Upper lobe of left lung (tissue), 6 donors: ENCODE data around the gene TRMT1. TPM values are rescaled to one million over a fixed set of nuclear protein-coding genes. Genes with fewer than 3 reads are reported as not detected.
A peak's percentile ranks its signal among the peaks of the same experiment; 100 is the strongest.

Source experiments
- ATAC-seq, 2 donors: fragments of 200-7000 bp; cut with Tn5 transposase; one replicate each; pipeline ENCODE4 v1.9.1; 2022; ENCODE audit warnings: mild to moderate bottlenecking in 2 of 2, moderate library complexity in 2 of 2; ENCODE audit not compliant: low FRiP score in 2 of 2
- DNase-seq, 2 donors: peaks; one replicate each; pipeline ENCODE4 v3.0.0-alpha.2; 2019 to 2020
- H3K27ac ChIP-seq, 4 donors: fragments of 200-600 bp; sonication (generic); one replicate each; pipeline ENCODE4 v1.5.1; 2016 to 2019
- H3K27me3 ChIP-seq, 4 donors: fragments of 200-600 bp; sonication (generic); one replicate each; pipeline ENCODE4 v1.5.1; 2017 to 2019
- H3K36me3 ChIP-seq, 4 donors: fragments of 200-600 bp; sonication (generic); one replicate each; pipeline ENCODE4 v1.5.1; 2016 to 2019
- H3K4me1 ChIP-seq, 4 donors: fragments of 200-600 bp; sonication (generic); one replicate each; pipeline ENCODE4 v1.5.1; 2018 to 2019
- H3K4me3 ChIP-seq, 4 donors: fragments of 200-600 bp; sonication (generic); one replicate each; pipeline ENCODE4 v1.5.1; 2017 to 2019; ENCODE audit warnings: mild to moderate bottlenecking in 2 of 4, moderate library complexity in 1 of 4
- H3K9me3 ChIP-seq, 4 donors: fragments of 200-600 bp; sonication (generic); one replicate each; pipeline ENCODE4 v1.5.1; 2018 to 2019
- CTCF ChIP-seq, 6 experiments: fragments of 450-650 bp in 4 of 6; fragments of 200-600 bp in 2 of 6; sonication (generic) in 2 of 6; IDR thresholded peaks; one replicate each; pipeline ENCODE4 v1.5.1; 2016 to 2019; ENCODE audit warnings: antibody characterized with exemption in 6 of 6
- EP300 ChIP-seq, 4 donors: sonication (generic); formaldehyde crosslinking; IDR thresholded peaks; one replicate each; pipeline ENCODE4 v1.5.1; 2017; ENCODE audit warnings: antibody characterized with exemption in 4 of 4, control low read depth in 2 of 4
- POLR2A ChIP-seq, 4 donors: fragments of 450-650 bp; IDR thresholded peaks; one replicate each; pipeline ENCODE4 v1.5.1; 2016 to 2017; ENCODE audit warnings: antibody characterized with exemption in 4 of 4, mild to moderate bottlenecking in 2 of 4
- POLR2AphosphoS5 ChIP-seq, 2 donors: sonication (generic); formaldehyde crosslinking; IDR thresholded peaks; one replicate each; pipeline ENCODE4 v1.5.1; 2017; ENCODE audit warnings: antibody characterized with exemption in 2 of 2
- WGBS, 2 donors: methylation state at CpG; one replicate each; pipeline ENCODE4 v1.1.5; 2017 to 2018; 5-methylcytosine and 5-hydroxymethylcytosine counted together
- total RNA-seq, 6 donors: library from RNA; depleted of rRNA in 4 of 6; stranded (reverse); fragments of >200 nt in 4 of 6; gene quantifications; one replicate each; pipeline versions ENCODE4 v1.1.0 to v1.2.1, GENCODE V29; 2016 to 2021
- donor health status: DM: no; HTN: no; CAD: no; lungs with moderate emphysema.
- donor health status: DM: no; HTN: yes; CAD: no; lungs with severe emphysema.

TRMT1 gene
- total RNA-seq, 6 donors from 2014 or later = 27.2 to 92.2 (median 33.1) TPM

DNA sequence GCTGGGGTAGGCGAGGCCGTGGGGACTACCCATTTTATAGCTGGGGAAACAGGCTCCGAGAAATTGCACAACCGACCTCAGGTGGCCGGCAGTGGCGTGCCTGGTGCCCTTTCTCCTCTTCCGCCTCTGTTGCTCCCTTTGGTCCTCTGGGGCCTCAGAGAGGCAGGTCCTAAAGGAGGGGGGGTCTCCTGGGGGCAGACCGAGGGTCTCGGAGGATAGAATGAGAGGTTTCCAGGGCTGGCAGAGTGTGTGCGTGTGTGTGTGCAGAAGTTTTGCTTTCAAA lies 22.3 kb upstream of the TRMT1 start:
- H3K4me3 ChIP-seq = no peak overlapping the region
- peaks cover 13 to 63% (median 48%) of the 10 kb centered on the region in 4 donors for H3K36me3 ChIP-seq
- no peaks in the 10 kb centered on the region for H3K9me3 ChIP-seq
- peak overlapping the region in 1 of 4 donors; percentile 7 for H3K27ac ChIP-seq
- DNase-seq = no peak
- no peak for TF ChIP-seq POLR2A (IDR thresholded peaks at IDR 0.05)
- no peak for TF ChIP-seq EP300 (IDR thresholded peaks at IDR 0.05)
- TF ChIP-seq CTCF (IDR thresholded peaks at IDR 0.05) = no peak
- no peak for TF ChIP-seq POLR2AphosphoS5 (IDR thresholded peaks at IDR 0.05)
- no peak for ATAC-seq
- no peaks in the 10 kb centered on the region for H3K27me3 ChIP-seq
- WGBS, 2 donors = 85% methylated on average over 10 of the region's 10 CpGs
- peaks cover 3 to 30% (median 20%) of the 10 kb centered on the region in 4 donors for H3K4me1 ChIP-seq

DNA sequence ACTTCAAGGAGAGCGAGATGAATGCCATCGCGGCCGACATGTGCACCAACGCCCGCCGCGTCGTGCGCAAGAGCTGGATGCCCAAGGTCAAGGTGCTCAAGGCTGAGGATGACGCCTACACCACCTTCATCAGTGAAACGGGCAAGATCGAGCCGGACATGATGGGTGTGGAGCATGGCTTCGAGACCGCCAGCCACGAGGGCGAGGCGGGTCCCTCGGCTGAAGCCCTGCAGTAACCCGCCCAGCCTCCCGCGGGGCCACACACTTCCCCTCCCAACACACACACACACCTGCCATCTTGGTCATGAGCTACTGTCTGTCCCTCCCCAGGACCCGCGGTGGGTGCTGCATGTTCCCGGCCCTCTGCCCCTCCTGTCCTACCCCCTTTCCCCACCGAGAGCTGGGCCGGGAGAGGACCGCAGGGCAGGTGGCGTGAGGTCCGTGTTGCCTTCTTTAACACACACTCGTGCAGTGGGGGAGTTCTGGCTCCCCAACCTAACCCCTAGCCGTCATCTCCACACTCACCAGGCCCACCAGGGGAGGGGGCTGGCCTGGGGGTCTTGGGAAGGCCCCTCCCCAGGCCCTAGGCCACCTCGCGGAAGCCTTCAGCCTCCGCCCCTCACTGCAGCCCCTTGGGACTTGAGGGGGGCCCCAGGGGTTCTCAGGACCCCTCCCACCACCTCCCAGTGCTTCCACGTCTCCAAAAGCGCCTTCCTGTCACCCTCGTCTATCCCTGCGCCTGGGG lies 21.8 kb upstream of the TRMT1 start:
- 90 to 92% methylated on average over 34 to 39 of the region's 40 CpGs for whole genome bisulfite sequencing, 2 donors
- no peak for ATAC-seq
- H3K27me3 ChIP-seq = no peaks in the 10 kb centered on the region

DNA sequence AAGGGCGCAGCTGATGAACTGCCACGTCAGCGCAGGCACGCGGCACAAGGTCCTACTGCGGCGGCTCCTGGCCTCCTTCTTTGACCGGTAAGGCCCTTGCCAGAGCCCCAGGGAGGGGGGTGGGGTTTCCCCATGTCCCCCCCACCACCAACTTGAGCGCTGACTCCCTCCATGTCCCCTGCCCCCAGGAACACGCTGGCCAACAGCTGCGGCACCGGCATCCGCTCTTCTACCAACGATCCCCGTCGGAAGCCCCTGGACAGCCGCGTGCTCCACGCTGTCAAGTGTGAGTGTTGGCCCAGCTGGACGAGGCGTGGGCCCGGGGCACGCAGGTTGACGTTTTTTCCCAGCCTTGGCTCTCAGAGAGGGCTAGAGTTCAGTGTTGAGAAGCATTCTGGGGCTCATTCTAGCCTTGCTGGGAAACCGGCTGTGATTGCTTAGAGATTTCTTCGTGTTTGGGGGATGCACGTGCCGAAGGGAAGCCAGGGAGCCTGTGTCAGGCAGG lies 20.8 kb upstream of the TRMT1 start:
- H3K4me1 ChIP-seq = peaks cover 10 to 34% (median 23%) of the 10 kb centered on the region in 4 donors
- no peak for ATAC-seq
- H3K9me3 ChIP-seq = no peaks in the 10 kb centered on the region
- peaks cover 13 to 59% (median 46%) of the 10 kb centered on the region in 4 donors for H3K36me3 ChIP-seq
- DNase-seq = no peak
- no peaks in the 10 kb centered on the region for H3K27me3 ChIP-seq
- H3K27ac ChIP-seq = peak overlapping the region in 1 of 4 donors; percentile 27
- TF ChIP-seq EP300 (IDR thresholded peaks at IDR 0.05) (no peak), CTCF (IDR thresholded peaks at IDR 0.05) (no peak), POLR2AphosphoS5 (IDR thresholded peaks at IDR 0.05) (no peak), POLR2A (IDR thresholded peaks at IDR 0.05) (no peak)
- H3K4me3 ChIP-seq = no peak overlapping the region
- WGBS, 2 donors = 88 to 91% methylated on average over 15 to 28 of the region's 28 CpGs

More for the DNA sequence above, 21.8 kb upstream of the TRMT1 start:
- Histone ChIP-seq H3K27ac (no peak overlapping the region), H3K4me3 (no peak overlapping the region), H3K4me1 (peaks cover 4 to 34% (median 21%) of the 10 kb centered on the region in 4 donors), H3K9me3 (no peaks in the 10 kb centered on the region), H3K36me3 (peaks cover 13 to 59% (median 46%) of the 10 kb centered on the region in 4 donors)
- no peak for TF ChIP-seq EP300 (IDR thresholded peaks at IDR 0.05)
- TF ChIP-seq POLR2AphosphoS5 (IDR thresholded peaks at IDR 0.05) = no peak
- TF ChIP-seq CTCF (IDR thresholded peaks at IDR 0.05) = no peak
- no peak for TF ChIP-seq POLR2A (IDR thresholded peaks at IDR 0.05)
- no peak for DNase-seq

DNA sequence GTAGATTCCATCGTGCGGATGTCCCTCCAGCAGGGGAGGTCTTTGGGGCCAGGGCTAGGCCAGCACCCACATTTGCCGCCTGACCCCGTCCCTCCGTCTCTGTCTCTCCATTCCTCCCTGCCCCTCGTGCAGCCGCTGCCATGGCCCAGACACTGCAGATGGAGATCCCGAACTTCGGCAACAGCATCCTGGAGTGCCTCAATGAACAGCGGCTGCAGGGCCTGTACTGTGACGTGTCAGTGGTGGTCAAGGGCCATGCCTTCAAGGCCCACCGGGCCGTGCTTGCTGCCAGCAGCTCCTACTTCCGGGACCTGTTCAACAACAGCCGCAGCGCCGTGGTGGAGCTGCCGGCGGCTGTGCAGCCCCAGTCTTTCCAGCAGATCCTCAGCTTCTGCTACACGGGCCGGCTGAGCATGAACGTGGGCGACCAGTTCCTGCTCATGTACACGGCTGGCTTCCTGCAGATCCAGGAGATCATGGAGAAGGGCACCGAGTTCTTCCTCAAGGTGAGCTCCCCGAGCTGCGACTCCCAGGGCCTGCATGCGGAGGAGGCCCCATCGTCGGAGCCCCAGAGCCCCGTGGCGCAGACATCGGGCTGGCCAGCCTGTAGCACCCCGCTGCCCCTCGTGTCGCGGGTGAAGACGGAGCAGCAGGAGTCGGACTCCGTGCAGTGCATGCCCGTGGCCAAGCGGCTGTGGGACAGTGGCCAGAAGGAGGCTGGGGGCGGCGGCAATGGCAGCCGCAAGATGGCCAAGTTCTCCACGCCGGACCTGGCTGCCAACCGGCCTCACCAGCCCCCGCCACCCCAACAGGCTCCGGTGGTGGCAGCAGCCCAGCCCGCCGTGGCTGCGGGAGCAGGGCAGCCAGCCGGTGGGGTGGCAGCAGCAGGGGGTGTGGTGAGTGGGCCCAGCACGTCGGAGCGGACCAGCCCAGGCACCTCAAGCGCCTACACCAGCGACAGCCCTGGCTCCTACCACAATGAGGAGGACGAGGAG lies 18.8 kb upstream of the TRMT1 start:
- DNase-seq (no peak), ATAC-seq (no peak)
- no peaks in the 10 kb centered on the region for H3K9me3 ChIP-seq
- H3K4me1 ChIP-seq = peaks cover 10 to 38% (median 23%) of the 10 kb centered on the region in 4 donors
- 94 to 95% methylated on average over 19 to 55 of the region's 60 CpGs for WGBS, 2 donors
- no peaks in the 10 kb centered on the region for H3K27me3 ChIP-seq
- no peak for TF ChIP-seq CTCF (IDR thresholded peaks at IDR 0.05)
- TF ChIP-seq POLR2AphosphoS5 (IDR thresholded peaks at IDR 0.05) = no peak
- no peak for TF ChIP-seq EP300 (IDR thresholded peaks at IDR 0.05)
- TF ChIP-seq POLR2A (IDR thresholded peaks at IDR 0.05) = no peak
- H3K4me3 ChIP-seq = no peak overlapping the region
- peak overlapping the region; percentile 50 to 79 (median 53) for H3K27ac ChIP-seq
- H3K36me3 ChIP-seq = peaks cover 13 to 53% (median 45%) of the 10 kb centered on the region in 4 donors
